Activated CD8-positive, alpha-beta T cell treated with anti-CD3 and anti-CD28 coated beads for 36 hours (primary cell): ENCODE results near the gene CDH13. TPM values are rescaled to one million over a fixed set of nuclear protein-coding genes. Genes with fewer than 3 reads are reported as not detected.
"Not testable (repeated sequence)": the region's sequence is repeated elsewhere in the genome, so short reads cannot be mapped to it uniquely, and the experiment has no call there.

Source experiments
- ATAC-seq: fragments of 200-7000 bp; cut with Tn5 transposase; one replicate; pipeline ENCODE4 v1.10.0; 2021; ENCODE audit warnings: mild to moderate bottlenecking, moderate library complexity
- CTCF ChIA-PET: fragments of 350-600 bp; sonication (Branson Sonifier 250); formaldehyde crosslinking; loops from one replicate; lab custom pipeline; 2021; ENCODE audit warnings: antibody characterized with exemption; lab: Charles Lee
- POLR2A ChIA-PET: fragments of 350-600 bp; sonication (Branson Sonifier 250); formaldehyde crosslinking; loops from one replicate; lab custom pipeline; 2021; ENCODE audit warnings: antibody characterized with exemption; lab: Charles Lee
- DNase-seq: peaks from one replicate; pipeline ENCODE4 v3.0.0-alpha.2; 2020
- H3K27ac Mint-ChIP-seq: one replicate; pipeline ENCODE4 v1.8.0; 2021; ENCODE audit warnings: mild to moderate bottlenecking, mixed read lengths
- H3K27me3 Mint-ChIP-seq: one replicate; pipeline ENCODE4 v1.8.0; 2021; ENCODE audit warnings: mixed read lengths
- H3K36me3 Mint-ChIP-seq: one replicate; pipeline ENCODE4 v1.8.0; 2021; ENCODE audit warnings: low read depth, mixed read lengths
- H3K4me1 Mint-ChIP-seq: one replicate; pipeline ENCODE4 v1.8.0; 2021; ENCODE audit warnings: low read depth, mixed read lengths
- H3K4me3 Mint-ChIP-seq: one replicate; pipeline ENCODE4 v1.8.0; 2021; ENCODE audit warnings: mild to moderate bottlenecking, moderate library complexity, mixed read lengths
- H3K9me3 Mint-ChIP-seq: one replicate; pipeline ENCODE4 v1.8.0; 2021; ENCODE audit warnings: mixed read lengths
- CTCF ChIP-seq: fragments of 200-600 bp; IDR thresholded peaks from one replicate; pipeline ENCODE4 v1.8.0; 2022; ENCODE audit warnings: antibody characterized with exemption, mild to moderate bottlenecking
- intact Hi-C: fragments of 100-400 bp; cut with micrococcal nuclease; formaldehyde crosslinking; loops from one replicate; pipeline ENCODE4 v1.10.0; 2022
- total RNA-seq, 2 experiments: library from RNA; stranded (reverse); gene quantifications; one replicate each; pipeline ENCODE4 v1.2.3, GENCODE V29; 2021

CDH13 gene
- total RNA-seq, 2 experiments from 2014 or later = not detected

- H3K36me3 Mint-ChIP-seq = no peaks in the 10 kb centered on the region
- ATAC-seq (no peak), DNase-seq (no peak)
- ChIA-PET CTCF (no interaction called here), POLR2A (no interaction called here)
- no peaks in the 10 kb centered on the region for H3K27me3 Mint-ChIP-seq
- intact Hi-C loops = no loop called here
- no peaks in the 10 kb centered on the region for H3K4me1 Mint-ChIP-seq
- no peak overlapping the region for H3K4me3 Mint-ChIP-seq
- TF ChIP-seq CTCF = no peak
- H3K27ac Mint-ChIP-seq = no peak overlapping the region
- H3K9me3 Mint-ChIP-seq = no peaks in the 10 kb centered on the region
Observed at GRCh38 chr16:82926500-82926899, 299.7 kb downstream of the CDH13 start.

- POLR2A ChIA-PET, ATAC-seq, H3K4me3 Mint-ChIP-seq, DNase-seq, CTCF ChIA-PET, intact Hi-C loops, H3K27me3 Mint-ChIP-seq, H3K27ac Mint-ChIP-seq, H3K36me3 Mint-ChIP-seq, H3K4me1 Mint-ChIP-seq: not testable (repeated sequence)
- peaks cover 18% of the 10 kb centered on the region for H3K9me3 Mint-ChIP-seq
Observed at GRCh38 chr16:82933933-82934332, 307.2 kb downstream of the CDH13 start.

GRCh38 chr16:82935766-82936165 is 309.0 kb downstream of the CDH13 start:
- DNase-seq = no peak
- Mint-ChIP-seq H3K36me3 (no peaks in the 10 kb centered on the region), H3K9me3 (peaks cover 18% of the 10 kb centered on the region), H3K27me3 (no peaks in the 10 kb centered on the region), H3K4me3 (no peak overlapping the region), H3K4me1 (no peaks in the 10 kb centered on the region), H3K27ac (no peak overlapping the region)
- ATAC-seq = no peak
- CTCF ChIA-PET = no interaction called here
- intact Hi-C loops = no loop called here
- no peak for TF ChIP-seq CTCF
- POLR2A ChIA-PET = no interaction called here

- intact Hi-C loops = no loop called here
- no peak for TF ChIP-seq CTCF
- POLR2A ChIA-PET = no interaction called here
Observed at GRCh38 chr16:82936941-82937551, 310.3 kb downstream of the CDH13 start.

GRCh38 chr16:82937926-82938520 is 311.3 kb downstream of the CDH13 start:
- Mint-ChIP-seq H3K4me1 (no peaks in the 10 kb centered on the region), H3K27ac (no peak overlapping the region), H3K9me3 (peaks cover 11% of the 10 kb centered on the region), H3K27me3 (no peaks in the 10 kb centered on the region), H3K36me3 (no peaks in the 10 kb centered on the region), H3K4me3 (no peak overlapping the region)
- no peak for DNase-seq
- intact Hi-C loops = no loop called here
- no peak for TF ChIP-seq CTCF
- ATAC-seq = no peak
- ChIA-PET CTCF (no interaction called here), POLR2A (no interaction called here)

More at GRCh38 chr16:82936941-82937551, 310.3 kb downstream of the CDH13 start:
- no peaks in the 10 kb centered on the region for H3K36me3 Mint-ChIP-seq
- H3K27ac Mint-ChIP-seq = no peak overlapping the region
- peaks cover 16% of the 10 kb centered on the region for H3K9me3 Mint-ChIP-seq
- no peak for DNase-seq
- H3K27me3 Mint-ChIP-seq = no peaks in the 10 kb centered on the region
- no peak overlapping the region for H3K4me3 Mint-ChIP-seq
- ATAC-seq = no peak
- CTCF ChIA-PET = interaction anchor here (0.9 kb wide), 1 partner anchor 12 kb away, joined by 3 read pairs; no protein-coding TSS in a partner anchor
- no peaks in the 10 kb centered on the region for H3K4me1 Mint-ChIP-seq
